NB4 (cell line): ENCODE measurements around the gene ATP6V1F.

ENCODE experiments used
- CTCF ChIP-seq: IDR thresholded peaks from one replicate; pipeline ENCODE4 v1.5.1; 2012; ENCODE audit warnings: low read depth, low read length
- MAX ChIP-seq: IDR thresholded peaks from 2 replicates; pipeline ENCODE4 v1.6.1; 2011; ENCODE audit warnings: low read depth, low read length

- TF ChIP-seq CTCF (no peak), MAX (no peak)
Measured at GRCh38 chr7:128838109-128838779, 24.4 kb upstream of the ATP6V1F start.
